Stimulated activated CD4-positive, alpha-beta T cell treated with anti-CD3 and anti-CD28 coated beads, Interleukin-4, amount 100 ng/mL, for 1 hour (primary cell): ENCODE results near the gene SLC5A11.
"Not testable (repeated sequence)": the region's sequence is repeated elsewhere in the genome, so short reads cannot be mapped to it uniquely, and the experiment has no call there.

Experiments used
- DNase-seq: peaks from one replicate; pipeline ENCODE4 v3.0.0-alpha.2; 2020

Gene SLC5A11

DNA sequence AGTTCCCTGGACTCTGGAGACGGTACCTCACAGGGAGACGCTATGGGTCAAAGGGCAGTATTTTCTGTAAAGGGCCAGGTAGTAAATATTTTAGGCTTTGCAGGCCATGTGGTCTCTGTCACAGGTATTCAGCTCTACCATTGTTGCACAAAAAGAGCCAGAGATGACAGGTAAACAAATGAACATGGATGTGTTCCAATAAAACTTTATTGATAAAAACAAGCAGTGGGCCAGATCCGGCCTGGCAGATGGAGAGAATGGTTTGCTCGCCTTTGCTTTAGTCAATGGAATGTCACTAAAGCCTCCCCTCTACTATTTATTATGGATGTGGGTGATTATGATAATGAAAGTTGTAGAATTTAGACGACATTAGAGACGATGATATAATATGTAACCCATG lies 8.9 kb upstream of the SLC5A11 start:
- DNase-seq = no peak

- no peak for DNase-seq
Measured at GRCh38 chr16:24837969-24838368, 7.8 kb upstream of the SLC5A11 start.

DNA sequence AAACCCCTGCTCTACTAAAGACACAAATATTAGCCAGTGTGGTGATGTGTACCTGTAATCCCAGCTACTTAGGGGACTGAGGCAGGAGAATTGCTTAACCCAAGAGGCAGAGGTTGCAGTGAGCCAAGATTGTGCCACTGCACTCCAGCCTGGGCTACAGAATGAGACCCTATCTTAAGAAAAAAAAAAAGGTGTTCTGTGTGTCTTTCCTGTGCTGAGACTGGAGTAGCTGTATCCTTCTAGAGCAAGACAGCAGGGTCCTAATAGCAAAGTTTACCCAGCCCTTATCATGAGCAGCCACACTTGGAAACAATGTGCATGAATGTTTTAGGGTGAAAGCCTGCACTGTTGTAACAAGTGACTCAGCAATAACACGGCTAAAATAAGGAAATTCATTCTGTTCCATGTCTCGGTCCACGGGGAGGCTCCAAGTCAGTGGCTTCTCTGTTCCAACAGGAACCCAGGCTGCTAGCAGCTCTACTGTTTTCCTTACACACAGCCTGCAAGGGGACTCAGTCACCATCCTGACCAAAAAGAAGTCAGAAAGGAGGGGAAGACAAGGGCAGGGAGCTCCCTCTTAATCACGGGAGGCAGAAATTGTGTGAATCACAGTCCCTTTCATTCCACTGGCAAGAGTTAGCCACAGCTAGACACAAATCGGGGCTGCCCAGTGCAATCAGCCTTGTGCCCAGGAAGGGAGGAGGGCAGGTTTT lies 7.1 kb upstream of the SLC5A11 start:
- DNase-seq = no peak

DNA sequence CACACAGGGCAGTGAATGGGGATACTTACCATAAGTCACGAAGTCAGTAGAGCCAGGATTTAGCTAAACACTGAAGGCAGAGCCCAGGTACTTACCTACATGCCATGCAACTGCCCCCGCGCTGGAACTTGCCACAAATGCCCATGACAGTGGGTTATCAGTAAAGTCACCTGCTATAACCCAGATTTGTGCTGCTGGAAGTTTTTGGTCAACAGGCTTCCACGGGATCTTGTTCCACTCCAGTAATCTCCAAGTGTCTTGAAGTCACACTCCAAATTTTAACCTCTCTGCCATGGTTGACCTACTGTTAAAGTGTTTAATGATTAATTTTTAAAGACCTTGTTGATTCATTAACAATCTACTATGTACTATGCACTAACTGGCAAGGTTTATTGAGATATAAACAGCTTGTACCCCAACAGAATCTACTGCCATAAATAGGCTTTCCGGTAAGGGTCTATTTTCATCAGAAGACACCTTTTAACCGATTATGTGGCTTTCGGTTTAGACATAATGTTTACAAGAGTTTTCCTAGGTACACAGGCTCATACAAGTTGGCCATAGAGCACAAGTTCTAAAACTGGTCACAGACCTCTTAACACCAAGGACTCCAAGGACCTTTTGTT lies 6.3 kb upstream of the SLC5A11 start:
- no peak for DNase-seq

- no peak for DNase-seq
Measured at GRCh38 chr16:24841291-24841690, 4.5 kb upstream of the SLC5A11 start.

DNA sequence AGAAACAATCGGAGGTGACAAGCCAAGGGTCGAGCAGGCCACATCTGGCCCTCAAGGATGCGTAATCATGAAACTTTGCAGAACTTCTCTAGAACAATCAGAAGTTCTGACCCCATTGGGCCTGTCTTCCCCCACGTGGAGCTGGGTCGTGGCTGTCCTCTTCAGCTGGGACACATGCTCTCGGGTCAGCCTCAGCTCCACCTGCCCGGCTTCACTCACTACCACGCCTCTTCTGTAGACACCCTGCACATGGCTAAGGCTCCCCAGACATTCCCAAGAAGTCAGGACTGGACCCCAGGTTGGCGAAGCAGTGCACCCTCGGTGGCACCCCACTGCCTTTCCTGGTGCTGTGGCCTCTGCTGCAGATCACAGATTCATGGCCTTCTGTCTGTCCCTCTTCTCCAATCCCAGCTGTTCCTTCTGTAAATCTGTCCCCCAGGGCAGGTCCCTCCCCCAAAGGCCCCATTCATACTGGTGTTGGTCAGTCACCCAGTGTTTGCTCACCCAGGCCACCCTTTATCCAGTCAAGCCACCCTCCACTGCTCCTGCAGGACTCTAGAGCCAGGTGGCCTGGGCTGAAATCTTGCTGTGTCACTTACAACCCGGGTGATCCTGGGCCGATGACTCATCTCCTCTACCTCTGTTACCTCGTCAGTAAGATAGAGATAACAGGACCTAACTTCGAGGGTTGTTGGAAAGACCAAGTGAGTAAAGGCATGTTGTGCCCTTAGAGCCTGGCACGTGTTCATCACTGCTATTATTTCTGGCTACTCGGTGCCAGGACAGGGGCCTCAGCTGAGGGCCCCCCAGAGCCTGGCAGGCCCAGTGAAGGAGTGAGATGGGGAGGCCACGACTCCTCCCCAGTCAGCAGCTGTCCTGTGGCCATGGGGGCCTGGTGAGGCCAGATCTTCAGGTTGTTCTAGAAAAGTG lies 1.4 kb upstream of the SLC5A11 start:
- DNase-seq = no peak

GRCh38 chr16:24845031-24845365 lies 765 bp upstream of the SLC5A11 start:
- DNase-seq = not testable (repeated sequence)

- DNase-seq = no peak
Measured at GRCh38 chr16:24846548-24847357, 990 bp downstream of the SLC5A11 start.

GRCh38 chr16:24847358-24847664 lies 1.5 kb downstream of the SLC5A11 start:
- no peak for DNase-seq

DNA sequence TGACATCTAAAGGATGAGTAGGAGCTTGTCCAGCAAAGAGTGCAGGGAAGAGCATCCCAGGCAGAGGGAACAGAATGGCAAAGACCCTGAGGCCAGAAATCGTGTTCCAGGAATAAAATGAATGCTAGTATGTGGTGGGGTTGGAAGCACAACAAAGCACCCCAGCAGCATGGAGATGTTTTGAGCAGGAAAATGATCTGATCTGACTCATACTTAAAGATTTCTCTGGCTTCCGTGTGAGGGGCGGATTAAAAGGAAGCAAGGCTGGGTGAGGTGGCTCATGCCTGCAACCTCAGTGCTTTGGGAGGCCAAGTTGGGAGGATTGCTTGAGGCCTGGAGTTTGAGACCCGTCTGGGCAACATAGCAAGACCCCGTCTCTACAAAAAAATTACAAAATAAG lies 2.3 kb downstream of the SLC5A11 start:
- DNase-seq = no peak

DNA sequence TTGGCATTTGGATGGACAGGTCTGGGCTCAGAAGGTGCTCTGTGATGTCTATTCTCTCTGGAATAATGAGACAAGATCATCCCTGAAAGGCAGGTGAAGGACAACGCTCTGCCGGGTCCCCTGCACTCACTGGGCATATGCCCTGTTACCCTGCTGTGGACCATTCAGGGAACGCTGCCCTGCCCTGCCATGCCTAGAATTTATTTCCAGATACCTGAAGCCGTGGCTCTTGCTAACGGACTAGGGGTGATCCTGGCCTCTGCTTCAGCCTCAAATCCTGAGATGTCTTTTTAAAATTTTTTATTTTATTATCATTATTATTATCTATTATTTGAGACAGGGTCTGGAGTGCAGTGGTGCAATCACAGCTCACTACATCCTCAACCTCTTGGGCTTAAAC lies 3.9 kb downstream of the SLC5A11 start:
- DNase-seq = no peak

DNA sequence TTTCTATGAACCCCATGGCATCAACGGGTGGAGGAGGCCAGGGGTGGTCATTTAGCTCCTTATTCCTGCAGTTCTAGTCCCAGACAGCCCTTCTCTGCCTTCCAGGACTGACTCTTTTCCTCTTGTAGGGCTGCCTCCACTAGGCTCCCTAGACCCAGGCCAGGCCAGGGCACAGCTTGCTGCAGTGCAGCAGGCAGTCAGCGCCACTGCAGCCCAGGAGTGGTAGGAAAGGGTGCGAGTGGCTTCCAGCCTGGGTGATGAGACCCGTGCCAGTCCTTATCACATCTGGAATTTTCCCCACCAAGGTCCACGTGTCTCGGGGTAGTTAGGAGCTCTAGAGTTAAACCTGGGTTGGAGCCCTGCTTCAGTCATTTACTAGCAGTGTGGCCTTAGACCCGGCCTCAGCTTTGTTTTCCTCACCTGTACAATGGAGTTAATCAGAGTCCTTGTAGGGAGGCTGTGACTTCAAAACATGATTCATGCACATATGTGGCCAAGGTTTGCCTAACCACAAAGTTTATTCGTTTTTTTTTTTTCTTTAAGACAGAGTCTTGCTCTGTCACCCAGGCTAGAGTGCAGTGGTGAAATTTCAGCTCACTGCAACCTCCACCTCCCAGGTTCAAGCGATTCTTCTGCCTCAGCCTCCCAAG lies 4.7 kb downstream of the SLC5A11 start:
- no peak for DNase-seq

DNA sequence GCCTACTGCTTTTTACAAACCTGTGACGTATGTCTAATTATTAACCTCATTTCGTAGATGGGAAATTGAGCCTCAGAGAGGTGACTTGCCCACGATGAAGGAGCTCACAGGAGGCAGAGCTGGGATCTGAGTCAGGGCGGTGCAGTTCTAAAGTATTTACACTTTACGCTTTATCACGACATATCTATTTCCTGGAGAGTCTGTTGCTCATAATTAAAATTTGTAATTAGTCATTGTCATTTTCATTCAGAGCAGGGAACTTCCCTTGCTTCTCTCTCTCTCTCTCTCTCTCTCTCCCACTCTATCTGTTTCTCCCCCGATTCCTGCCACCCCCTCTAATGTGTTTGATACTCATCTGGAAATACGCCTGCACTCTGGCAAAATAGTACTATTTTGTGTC lies 5.9 kb downstream of the SLC5A11 start:
- no peak for DNase-seq

DNA sequence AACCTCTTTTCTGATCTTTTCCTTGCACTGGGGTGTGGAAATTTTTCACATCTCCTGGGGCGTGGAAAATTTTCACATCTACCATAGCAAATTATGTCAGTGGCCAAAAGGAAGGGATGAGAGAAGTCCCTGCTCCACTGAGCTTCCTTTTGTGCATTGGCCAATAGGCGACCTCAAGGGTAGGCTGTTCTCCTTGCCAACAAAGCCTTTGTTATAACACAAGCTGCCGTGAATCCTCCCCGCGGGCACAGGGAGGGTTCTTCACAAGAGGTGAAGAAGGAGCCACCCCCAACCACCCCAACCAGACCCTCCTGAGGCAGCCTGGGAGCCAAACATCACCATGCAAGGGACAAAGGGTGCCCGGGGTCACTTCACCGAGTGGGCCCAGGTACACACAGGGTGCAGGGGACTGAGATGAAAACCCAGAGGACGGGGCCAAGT lies 6.5 kb downstream of the SLC5A11 start:
- no peak for DNase-seq

DNA sequence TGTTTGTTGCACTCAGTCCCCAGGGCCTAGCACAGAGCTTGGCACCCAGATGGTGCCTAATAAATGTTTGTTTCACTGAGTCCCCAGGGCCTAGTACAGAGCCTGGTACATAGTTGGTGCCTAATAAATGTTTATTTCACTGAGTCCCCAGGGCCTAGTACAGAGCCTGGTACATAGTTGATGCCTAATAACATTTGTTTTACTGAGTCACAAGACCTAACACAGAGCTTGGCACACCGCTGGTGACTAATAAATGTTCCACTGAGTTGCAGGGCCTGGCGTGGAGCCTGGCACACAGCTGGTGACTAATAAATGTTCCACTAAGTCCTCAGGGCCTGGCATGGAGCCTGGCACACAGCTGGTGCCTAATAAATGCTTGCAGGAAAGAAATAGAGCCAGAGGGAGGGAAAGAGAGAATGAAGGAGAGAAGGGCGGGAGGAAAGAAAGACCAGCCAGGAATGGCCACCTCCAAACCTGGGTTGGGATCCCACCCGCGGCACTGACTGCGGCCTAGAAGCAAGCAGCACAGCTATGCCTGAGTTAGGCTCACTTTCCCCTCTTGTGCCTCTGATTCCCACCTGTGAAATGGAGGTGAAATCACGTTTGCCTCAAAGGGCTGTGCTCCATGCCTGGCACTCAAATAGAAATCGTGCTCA lies 7.5 kb downstream of the SLC5A11 start:
- DNase-seq = no peak

GRCh38 chr16:24853830-24854229 lies 8.1 kb downstream of the SLC5A11 start:
- DNase-seq = no peak

- DNase-seq = no peak
Measured at GRCh38 chr16:24854607-24855171, 8.9 kb downstream of the SLC5A11 start.

GRCh38 chr16:24855678-24856077 lies 9.9 kb downstream of the SLC5A11 start:
- DNase-seq = no peak

DNA sequence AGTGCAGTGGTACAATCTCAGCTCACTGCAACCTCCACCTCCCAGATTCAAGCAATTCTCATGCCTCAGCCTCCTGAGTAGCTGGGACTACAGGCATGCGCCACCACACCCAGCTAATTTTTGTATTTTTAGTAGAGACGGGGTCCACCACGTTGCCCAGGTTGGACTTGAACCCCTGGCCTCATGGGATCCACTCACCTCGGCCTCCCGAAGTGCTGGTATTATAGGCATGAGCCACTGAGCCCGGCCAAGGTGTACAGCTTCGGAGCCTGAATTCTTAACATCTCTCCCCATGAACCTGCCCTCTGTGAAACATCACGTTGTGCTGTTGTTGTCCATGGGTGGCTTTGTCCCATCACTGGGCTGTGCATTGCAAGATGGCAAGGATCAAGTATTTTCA lies 11.1 kb downstream of the SLC5A11 start:
- DNase-seq = not testable (repeated sequence)

- DNase-seq = peak; percentile 47
Measured at GRCh38 chr16:24858219-24859041, 12.7 kb downstream of the SLC5A11 start.

DNA sequence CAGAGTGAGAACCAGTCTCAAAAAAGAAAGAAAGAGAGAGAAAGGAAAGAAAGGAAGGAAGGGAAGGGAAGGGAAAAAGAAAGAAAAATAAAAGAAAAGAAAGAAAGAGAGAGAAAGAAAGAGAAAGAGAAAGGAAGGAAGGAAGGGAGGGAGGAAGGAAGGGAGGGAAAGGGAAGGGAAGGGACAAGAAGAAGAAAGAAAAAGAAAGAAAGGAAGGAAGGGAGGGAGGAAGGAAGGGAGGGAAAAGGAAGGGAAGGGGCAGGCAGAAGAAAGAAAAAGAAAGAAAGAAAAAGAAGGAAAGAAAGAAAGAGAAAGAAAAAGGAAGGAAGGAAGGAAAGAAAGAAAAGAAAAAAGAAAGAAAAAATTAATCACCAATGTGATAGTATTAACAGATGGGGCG lies 15.7 kb downstream of the SLC5A11 start:
- no peak for DNase-seq
